ENCODE results near the gene SH3RF3.

SH3RF3 gene

DNA sequence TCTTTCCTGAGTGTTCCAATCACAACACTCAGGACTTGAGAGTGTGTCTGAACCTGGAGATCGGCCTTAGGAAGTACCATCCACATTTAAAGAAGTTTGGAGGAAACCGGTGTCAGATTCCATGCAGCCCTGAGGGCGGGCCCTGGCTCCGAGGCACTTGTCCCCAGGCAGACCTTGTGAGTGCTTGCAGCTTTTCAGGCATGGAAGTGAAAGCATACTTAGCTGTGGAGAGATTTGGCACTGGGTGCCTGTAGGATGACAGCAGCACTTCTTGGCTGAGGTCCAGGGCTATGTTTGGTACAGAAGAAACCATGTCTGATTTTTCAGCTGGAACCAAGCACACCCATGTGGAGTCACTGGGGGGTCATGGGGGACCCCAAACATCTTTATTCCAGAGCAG is 253.9 kb downstream of the SH3RF3 start:
- TF ChIP-seq, protein P1, sequence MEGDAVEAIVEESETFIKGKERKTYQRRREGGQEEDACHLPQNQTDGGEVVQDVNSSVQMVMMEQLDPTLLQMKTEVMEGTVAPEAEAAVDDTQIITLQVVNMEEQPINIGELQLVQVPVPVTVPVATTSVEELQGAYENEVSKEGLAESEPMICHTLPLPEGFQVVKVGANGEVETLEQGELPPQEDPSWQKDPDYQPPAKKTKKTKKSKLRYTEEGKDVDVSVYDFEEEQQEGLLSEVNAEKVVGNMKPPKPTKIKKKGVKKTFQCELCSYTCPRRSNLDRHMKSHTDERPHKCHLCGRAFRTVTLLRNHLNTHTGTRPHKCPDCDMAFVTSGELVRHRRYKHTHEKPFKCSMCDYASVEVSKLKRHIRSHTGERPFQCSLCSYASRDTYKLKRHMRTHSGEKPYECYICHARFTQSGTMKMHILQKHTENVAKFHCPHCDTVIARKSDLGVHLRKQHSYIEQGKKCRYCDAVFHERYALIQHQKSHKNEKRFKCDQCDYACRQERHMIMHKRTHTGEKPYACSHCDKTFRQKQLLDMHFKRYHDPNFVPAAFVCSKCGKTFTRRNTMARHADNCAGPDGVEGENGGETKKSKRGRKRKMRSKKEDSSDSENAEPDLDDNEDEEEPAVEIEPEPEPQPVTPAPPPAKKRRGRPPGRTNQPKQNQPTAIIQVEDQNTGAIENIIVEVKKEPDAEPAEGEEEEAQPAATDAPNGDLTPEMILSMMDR (IDR thresholded peaks at IDR 0.05; ENCODE audit: borderline replicate concordance, insufficient read depth, low read depth, low read length), result no peak
- no peak overlapping the region for H3K4me3 ChIP-seq (ENCODE audit: low read depth, low read length)

DNA sequence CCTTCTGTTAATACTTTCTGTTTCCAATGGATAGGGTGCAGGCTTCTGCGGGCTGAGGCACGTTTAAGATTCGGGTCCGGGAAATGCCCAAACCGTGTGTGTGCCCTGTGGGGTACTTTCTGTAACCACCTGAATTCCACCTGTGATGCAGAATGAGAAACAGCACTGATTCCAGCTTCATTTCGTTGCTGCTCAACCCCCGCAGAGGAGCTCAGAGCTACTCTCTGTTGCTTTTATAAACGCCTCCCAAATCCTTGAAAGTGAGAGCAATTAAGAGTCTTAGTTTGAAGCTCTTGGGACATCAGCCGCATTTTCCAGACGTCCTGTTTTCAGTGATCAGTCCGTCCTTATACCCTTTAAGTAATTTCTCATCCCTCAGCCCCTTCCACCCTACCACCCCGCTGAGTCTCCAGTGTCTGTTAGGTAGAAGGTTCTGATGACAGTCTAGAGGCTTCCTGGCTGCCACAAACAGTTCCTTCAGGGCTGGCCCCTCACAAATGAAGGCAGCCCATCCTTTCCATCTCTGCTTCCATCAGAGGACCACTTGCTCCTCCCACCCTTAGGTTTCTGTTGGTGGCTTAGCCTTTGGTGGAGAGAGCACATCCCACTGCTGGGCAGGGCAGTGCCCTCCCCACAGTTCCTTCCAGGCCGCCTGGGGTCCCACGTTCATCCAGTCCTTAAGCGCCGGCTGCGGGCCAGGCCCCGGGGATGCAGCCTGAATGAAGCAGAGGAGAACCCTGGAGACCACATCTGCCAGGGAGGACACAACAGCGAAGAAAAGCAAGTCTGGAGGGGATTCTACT is 254.7 kb downstream of the SH3RF3 start:
- no peak overlapping the region for H3K4me3 ChIP-seq (ENCODE audit: low read depth, low read length)
- TF ChIP-seq, protein P1 (IDR thresholded peaks at IDR 0.05; ENCODE audit: borderline replicate concordance, insufficient read depth, low read depth, low read length), result no peak

DNA sequence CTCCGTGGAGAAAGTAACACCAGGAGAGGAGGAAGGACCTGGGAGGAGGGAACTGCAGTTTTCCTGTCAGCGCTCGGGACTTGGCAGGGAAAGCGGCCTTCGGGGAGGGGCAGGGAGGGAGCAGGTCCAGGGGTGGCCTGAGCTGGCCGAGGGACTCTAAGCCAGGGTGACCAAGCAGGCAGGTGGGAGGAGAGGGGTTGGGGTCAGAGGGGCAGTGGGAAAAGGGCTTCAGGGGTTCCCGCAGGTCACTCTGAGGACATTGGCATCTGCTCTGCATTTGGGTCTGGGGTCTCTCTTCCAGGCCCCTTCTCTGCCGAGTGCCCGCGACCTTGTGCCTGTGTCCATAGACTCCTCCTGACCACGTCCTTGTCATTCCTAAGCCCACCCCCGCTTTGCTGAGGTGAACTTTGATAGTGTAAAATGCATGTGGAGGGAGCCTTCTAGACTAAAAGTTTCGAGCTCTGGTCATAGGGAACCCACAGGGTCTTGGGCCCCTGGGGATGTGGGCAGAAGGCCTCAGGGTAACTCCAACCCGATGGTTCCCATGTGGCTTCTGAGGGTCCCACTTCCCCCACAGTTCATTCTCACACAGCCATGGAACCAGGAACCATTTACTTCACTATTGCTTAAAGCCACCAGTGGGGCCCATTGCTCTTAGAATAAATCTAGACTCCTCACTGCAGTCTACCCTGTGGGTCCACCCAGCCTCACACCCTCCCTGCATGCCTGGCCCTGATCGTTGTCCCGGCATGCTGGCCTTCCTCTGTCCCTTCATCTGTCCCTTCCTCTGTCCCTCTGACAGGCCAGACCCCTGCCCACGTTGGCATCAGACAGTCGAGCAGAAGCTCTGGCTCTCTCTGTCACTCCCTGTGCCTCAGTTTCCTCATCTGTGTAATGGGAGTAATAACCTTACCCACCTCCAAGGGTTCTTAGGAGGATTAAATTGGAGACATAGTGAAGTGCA is 255.6 kb downstream of the SH3RF3 start:
- no peak overlapping the region for H3K4me3 ChIP-seq (ENCODE audit: low read depth, low read length)
- TF ChIP-seq, protein P1 (IDR thresholded peaks at IDR 0.05; ENCODE audit: borderline replicate concordance, insufficient read depth, low read depth, low read length), result no peak

DNA sequence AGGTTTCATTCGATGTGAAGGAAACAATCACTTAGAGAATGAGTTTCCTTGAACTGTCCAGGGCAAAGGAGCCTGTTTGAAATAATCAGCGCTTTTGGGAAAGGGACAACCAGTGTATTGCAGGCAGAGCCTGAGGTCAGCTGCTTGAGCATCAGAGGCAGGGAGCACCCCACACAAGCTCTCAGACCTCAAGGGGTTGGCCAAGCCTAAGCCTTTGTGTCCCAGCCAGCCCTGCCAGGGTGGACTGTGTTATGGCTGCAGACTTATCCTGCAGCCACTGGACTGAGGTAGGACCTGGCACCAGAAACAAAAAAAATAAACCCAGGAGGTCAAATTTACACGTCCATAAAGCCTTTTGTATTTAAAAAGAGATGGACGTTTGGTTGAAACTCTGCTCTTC is 256.5 kb downstream of the SH3RF3 start:
- no peak overlapping the region for H3K4me3 ChIP-seq (ENCODE audit: low read depth, low read length)
- TF ChIP-seq, protein P1 (IDR thresholded peaks at IDR 0.05; ENCODE audit: borderline replicate concordance, insufficient read depth, low read depth, low read length), result no peak

DNA sequence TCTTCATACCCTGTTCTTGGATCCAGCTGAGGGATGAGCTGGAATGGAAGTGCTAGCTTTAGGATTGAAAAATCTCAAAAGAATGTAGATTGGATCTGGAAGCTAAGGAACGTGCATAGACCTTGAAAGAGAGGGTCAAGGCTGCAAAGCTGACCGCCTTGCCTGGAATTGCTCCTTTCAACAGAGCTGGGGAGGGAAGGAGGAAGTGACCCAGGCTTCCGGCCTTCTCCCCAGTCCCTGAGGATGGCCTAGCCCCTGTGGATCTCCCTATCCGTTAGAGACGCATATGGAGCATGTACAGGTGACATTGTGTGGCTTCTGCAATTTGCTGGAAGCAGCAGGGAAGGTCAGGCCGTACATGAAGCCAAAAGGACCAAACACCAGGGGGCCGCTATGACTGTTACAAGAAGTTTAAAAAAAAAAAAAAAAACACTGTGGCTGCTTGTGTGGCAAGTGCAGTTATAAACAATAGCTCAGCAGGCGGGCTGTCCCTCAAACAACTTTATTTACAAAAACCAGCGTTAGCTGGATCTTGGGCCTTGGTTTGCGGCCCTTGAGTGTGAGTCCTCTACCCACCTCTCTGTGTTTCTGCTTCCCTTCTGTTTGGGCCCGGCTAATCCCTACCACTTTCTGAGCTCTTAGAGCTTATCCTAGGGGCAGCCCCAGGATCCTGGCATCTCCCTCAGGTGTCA is 257.1 kb downstream of the SH3RF3 start:
- no peak overlapping the region for H3K4me3 ChIP-seq (ENCODE audit: low read depth, low read length)
- TF ChIP-seq, protein P1 (IDR thresholded peaks at IDR 0.05; ENCODE audit: borderline replicate concordance, insufficient read depth, low read depth, low read length), result no peak

DNA sequence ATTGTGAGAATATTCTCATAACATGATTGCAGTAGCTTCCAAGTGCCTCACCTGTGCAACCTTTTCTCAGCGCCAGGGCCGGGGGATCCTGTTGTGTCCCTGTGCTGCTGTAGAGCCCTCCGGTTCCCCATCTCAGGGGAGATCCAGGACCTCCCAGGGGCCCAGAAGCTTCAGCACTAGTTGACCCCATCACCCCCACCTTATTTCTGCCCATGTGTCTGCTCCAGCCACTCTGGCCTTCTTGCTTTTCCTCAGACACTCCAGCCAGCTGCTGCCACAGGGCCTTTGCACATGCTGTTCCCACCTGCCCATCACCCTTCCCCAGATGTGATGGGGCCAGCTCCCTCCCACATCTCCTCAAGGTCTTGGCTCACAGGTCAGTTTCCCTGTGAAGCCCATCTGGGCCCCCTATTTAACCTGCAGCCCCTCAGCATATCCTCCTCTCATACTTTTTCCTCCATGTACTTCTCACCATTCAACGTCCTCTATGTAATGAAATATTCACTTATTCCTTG is 258.3 kb downstream of the SH3RF3 start:
- TF ChIP-seq, protein P1 (IDR thresholded peaks at IDR 0.05; ENCODE audit: borderline replicate concordance, insufficient read depth, low read depth, low read length), result no peak
- no peak overlapping the region for H3K4me3 ChIP-seq (ENCODE audit: low read depth, low read length)
